Mucosa of rectum (tissue), 2 donors: ENCODE measurements around the gene AHRR.
"Not testable (repeated sequence)": the region's sequence is repeated elsewhere in the genome, so short reads cannot be mapped to it uniquely, and the experiment has no call there.

Experiments used
- H3K27ac ChIP-seq, 2 donors: one replicate each; pipeline ENCODE4 v1.7.0; 2013; ENCODE audit warnings: inconsistent platforms in 2 of 2, low read depth in 2 of 2, low read length in 2 of 2
- H3K27me3 ChIP-seq, 2 donors: one replicate each; pipeline ENCODE4 v1.7.0; 2013; ENCODE audit warnings: low read length in 2 of 2; ENCODE audit not compliant: control insufficient read depth in 2 of 2, insufficient read depth in 2 of 2
- H3K36me3 ChIP-seq, 2 donors: one replicate each; pipeline ENCODE4 v1.7.0; 2013; ENCODE audit warnings: low read length in 2 of 2; ENCODE audit not compliant: control insufficient read depth in 2 of 2, insufficient read depth in 2 of 2
- H3K4me1 ChIP-seq, 2 donors: one replicate each; pipeline ENCODE4 v1.7.0; 2013; ENCODE audit warnings: low read length in 2 of 2, mild to moderate bottlenecking in 1 of 2; ENCODE audit not compliant: control insufficient read depth in 2 of 2, insufficient read depth in 2 of 2
- H3K4me3 ChIP-seq, 2 donors: one replicate each; pipeline ENCODE4 v1.7.0; 2013; ENCODE audit warnings: low read length in 2 of 2
- H3K9ac ChIP-seq, 2 donors: one replicate each; pipeline ENCODE4 v1.7.0; 2013; ENCODE audit warnings: low read length in 2 of 2, low read depth in 1 of 2, mild to moderate bottlenecking in 1 of 2
- H3K9me3 ChIP-seq, 2 donors: one replicate each; pipeline ENCODE4 v1.7.0; 2013; ENCODE audit warnings: low read length in 2 of 2; ENCODE audit not compliant: control insufficient read depth in 2 of 2
- donor health status: healthy.
- donor health status: Normal muscosa, but diverticular disease.

The AHRR gene

GRCh38 chr5:474232-474839 lies 152.8 kb downstream of the AHRR start:
- peak overlapping the region; percentile 69 to 76 for H3K4me3 ChIP-seq
- H3K9ac ChIP-seq, H3K27ac ChIP-seq, H3K9me3 ChIP-seq: not testable (repeated sequence)
- H3K4me1 ChIP-seq: peaks cover 16 to 24% of the 10 kb centered on the region in 2 donors
- peaks cover 0 to 14% of the 10 kb centered on the region in 2 donors for H3K36me3 ChIP-seq
- H3K27me3 ChIP-seq: peaks cover 24 to 27% of the 10 kb centered on the region in 2 donors

GRCh38 chr5:474840-475661 lies 153.5 kb downstream of the AHRR start:
- H3K4me1 ChIP-seq: peaks cover 16 to 24% of the 10 kb centered on the region in 2 donors
- no peak overlapping the region for H3K9ac ChIP-seq
- peaks cover 24 to 31% of the 10 kb centered on the region in 2 donors for H3K27me3 ChIP-seq
- peak overlapping the region; percentile 7 to 40 for H3K4me3 ChIP-seq
- H3K36me3 ChIP-seq: peaks cover 0 to 11% of the 10 kb centered on the region in 2 donors
- H3K27ac ChIP-seq: no peak overlapping the region
- H3K9me3 ChIP-seq: no peaks in the 10 kb centered on the region

GRCh38 chr5:475704-476101 lies 154.2 kb downstream of the AHRR start:
- Histone ChIP-seq H3K4me3 (no peak overlapping the region), H3K27me3 (peaks cover 29 to 31% of the 10 kb centered on the region in 2 donors)

GRCh38 chr5:476102-476813 lies 154.7 kb downstream of the AHRR start:
- H3K36me3 ChIP-seq: peaks cover 0 to 4% of the 10 kb centered on the region in 2 donors
- H3K9ac ChIP-seq: no peak overlapping the region
- H3K4me3 ChIP-seq: no peak overlapping the region
- no peak overlapping the region for H3K27ac ChIP-seq
- peaks cover 29 to 31% of the 10 kb centered on the region in 2 donors for H3K27me3 ChIP-seq
- peaks cover 11 to 22% of the 10 kb centered on the region in 2 donors for H3K4me1 ChIP-seq
- H3K9me3 ChIP-seq: no peaks in the 10 kb centered on the region

More at GRCh38 chr5:475704-476101, 154.2 kb downstream of the AHRR start:
- peaks cover 16 to 24% of the 10 kb centered on the region in 2 donors for H3K4me1 ChIP-seq
- H3K9me3 ChIP-seq: no peaks in the 10 kb centered on the region
- peaks cover 0 to 7% of the 10 kb centered on the region in 2 donors for H3K36me3 ChIP-seq
- H3K9ac ChIP-seq: no peak overlapping the region
- no peak overlapping the region for H3K27ac ChIP-seq

- H3K27me3 ChIP-seq: peaks cover 29 to 31% of the 10 kb centered on the region in 2 donors
Measured at GRCh38 chr5:476814-477175, 155.3 kb downstream of the AHRR start.

GRCh38 chr5:477247-477646 lies 155.7 kb downstream of the AHRR start:
- Histone ChIP-seq H3K4me1 (peaks cover 7 to 12% of the 10 kb centered on the region in 2 donors), H3K9ac (no peak overlapping the region), H3K9me3 (no peaks in the 10 kb centered on the region), H3K36me3 (no peaks in the 10 kb centered on the region), H3K27ac (no peak overlapping the region), H3K4me3 (no peak overlapping the region), H3K27me3 (peaks cover 29 to 31% of the 10 kb centered on the region in 2 donors)

More at GRCh38 chr5:476814-477175, 155.3 kb downstream of the AHRR start:
- H3K27ac ChIP-seq: no peak overlapping the region
- peaks cover 11 to 17% of the 10 kb centered on the region in 2 donors for H3K4me1 ChIP-seq
- no peaks in the 10 kb centered on the region for H3K36me3 ChIP-seq
- H3K9me3 ChIP-seq: no peaks in the 10 kb centered on the region
- H3K4me3 ChIP-seq: no peak overlapping the region
- no peak overlapping the region for H3K9ac ChIP-seq

GRCh38 chr5:477871-478270 lies 156.4 kb downstream of the AHRR start:
- H3K4me1 ChIP-seq: peaks cover 6 to 11% of the 10 kb centered on the region in 2 donors
- peaks cover 29 to 31% of the 10 kb centered on the region in 2 donors for H3K27me3 ChIP-seq
- H3K9ac ChIP-seq: no peak overlapping the region
- H3K36me3 ChIP-seq: no peaks in the 10 kb centered on the region
- no peak overlapping the region for H3K27ac ChIP-seq
- H3K9me3 ChIP-seq: no peaks in the 10 kb centered on the region
- H3K4me3 ChIP-seq: no peak overlapping the region

GRCh38 chr5:478369-478981 lies 157.0 kb downstream of the AHRR start:
- Histone ChIP-seq H3K27me3 (peaks cover 29 to 31% of the 10 kb centered on the region in 2 donors), H3K9ac (no peak overlapping the region), H3K27ac (no peak overlapping the region), H3K9me3 (no peaks in the 10 kb centered on the region), H3K4me1 (peaks cover 6 to 11% of the 10 kb centered on the region in 2 donors), H3K4me3 (no peak overlapping the region), H3K36me3 (no peaks in the 10 kb centered on the region)

- H3K36me3 ChIP-seq: no peaks in the 10 kb centered on the region
- no peak overlapping the region for H3K27ac ChIP-seq
- peaks cover 6 to 7% of the 10 kb centered on the region in 2 donors for H3K4me1 ChIP-seq
- peaks cover 29 to 31% of the 10 kb centered on the region in 2 donors for H3K27me3 ChIP-seq
- no peaks in the 10 kb centered on the region for H3K9me3 ChIP-seq
- H3K4me3 ChIP-seq: no peak overlapping the region
- no peak overlapping the region for H3K9ac ChIP-seq
Measured at GRCh38 chr5:478982-479535, 157.5 kb downstream of the AHRR start.
